Liver (tissue), 9 donors: ENCODE measurements around the gene SIL1. TPM values are rescaled to one million over a fixed set of nuclear protein-coding genes. Genes with fewer than 3 reads are reported as not detected.

ENCODE experiments used
- DNase-seq: peaks from one replicate; pipeline ENCODE4 v3.0.0-alpha.2; 2017; ENCODE audit warnings: low spot score
- H3K27ac ChIP-seq, 2 donors: one replicate each; pipeline ENCODE4 v1.7.0; 2013; ENCODE audit warnings: inconsistent platforms in 2 of 2, low read length in 2 of 2, control low read depth in 1 of 2, low read depth in 1 of 2, mild to moderate bottlenecking in 1 of 2
- H3K27me3 ChIP-seq, 4 donors: one replicate each; pipeline versions ENCODE4 v1.6.1 to v1.7.0; 2013; ENCODE audit warnings: low read length in 3 of 4, inconsistent platforms in 1 of 4, mild to moderate bottlenecking in 1 of 4, moderate library complexity in 1 of 4; ENCODE audit not compliant: control insufficient read depth in 4 of 4, insufficient read depth in 4 of 4
- H3K36me3 ChIP-seq, 4 donors: one replicate each; pipeline versions ENCODE4 v1.6.1 to v1.7.0; 2013; ENCODE audit warnings: low read length in 3 of 4, mild to moderate bottlenecking in 3 of 4, low read depth in 1 of 4, moderate library complexity in 1 of 4; ENCODE audit not compliant: control insufficient read depth in 4 of 4, insufficient read depth in 3 of 4
- H3K4me1 ChIP-seq, 4 donors: one replicate each; pipeline versions ENCODE4 v1.6.1 to v1.7.0; 2013; ENCODE audit warnings: low read length in 3 of 4, mild to moderate bottlenecking in 3 of 4, moderate library complexity in 1 of 4; ENCODE audit not compliant: control insufficient read depth in 4 of 4, insufficient read depth in 4 of 4
- H3K4me3 ChIP-seq, 3 donors: one replicate each; pipeline versions ENCODE4 v1.6.1 to v1.7.0; 2013; ENCODE audit warnings: low read length in 3 of 3, control low read depth in 1 of 3, low read depth in 1 of 3, mild to moderate bottlenecking in 1 of 3
- H3K9ac ChIP-seq, 2 donors: one replicate each; pipeline ENCODE4 v1.7.0; 2013; ENCODE audit warnings: low read length in 2 of 2, mild to moderate bottlenecking in 2 of 2, moderate library complexity in 2 of 2, control low read depth in 1 of 2, low read depth in 1 of 2
- H3K9me3 ChIP-seq, 4 donors: one replicate each; pipeline versions ENCODE4 v1.6.1 to v1.7.0; 2013; ENCODE audit warnings: low read length in 3 of 4; ENCODE audit not compliant: control insufficient read depth in 4 of 4
- EGR1 ChIP-seq, 2 donors: IDR thresholded peaks; 2 replicates each; pipeline ENCODE4 v1.6.1; 2016 to 2018; ENCODE audit warnings: antibody characterized with exemption in 2 of 2, low read depth in 2 of 2
- FOXA1 ChIP-seq: IDR thresholded peaks from 2 replicates; pipeline ENCODE4 v1.6.1; 2016; ENCODE audit warnings: antibody characterized with exemption
- FOXA2 ChIP-seq: IDR thresholded peaks from 2 replicates; pipeline ENCODE4 v1.6.1; 2016; ENCODE audit warnings: antibody characterized with exemption
- GABPA ChIP-seq, 2 donors: IDR thresholded peaks in 1 of 2; conservative IDR thresholded peaks in 1 of 2; 2 replicates each; pipeline ENCODE4 v1.6.1; 2016; ENCODE audit warnings: antibody characterized with exemption in 2 of 2, mild to moderate bottlenecking in 1 of 2, moderate library complexity in 1 of 2
- HNF4A ChIP-seq, 2 donors: conservative IDR thresholded peaks; 2 replicates each; pipeline ENCODE4 v1.6.1; 2016; ENCODE audit warnings: antibody characterized with exemption in 2 of 2, mild to moderate bottlenecking in 2 of 2
- HNF4G ChIP-seq: IDR thresholded peaks from 2 replicates; pipeline ENCODE4 v1.6.1; 2016; ENCODE audit warnings: antibody characterized with exemption
- JUND ChIP-seq, 2 donors: IDR thresholded peaks; 2 replicates each; pipeline ENCODE4 v1.6.1; 2016; ENCODE audit warnings: antibody characterized with exemption in 2 of 2
- NR2F2 ChIP-seq: IDR thresholded peaks from 2 replicates; pipeline ENCODE4 v1.6.1; 2016; ENCODE audit warnings: antibody characterized with exemption
- RAD21 ChIP-seq, 2 donors: IDR thresholded peaks; 2 replicates each; pipeline ENCODE4 v1.6.1; 2016; ENCODE audit warnings: antibody characterized with exemption in 2 of 2, mild to moderate bottlenecking in 2 of 2
- RXRA ChIP-seq, 2 donors: IDR thresholded peaks; 2 replicates each; pipeline ENCODE4 v1.6.1; 2017 to 2018; ENCODE audit warnings: antibody characterized with exemption in 2 of 2, mild to moderate bottlenecking in 1 of 2
- SP1 ChIP-seq: IDR thresholded peaks from 2 replicates; pipeline ENCODE4 v1.6.1; 2018; ENCODE audit warnings: antibody characterized with exemption, mild to moderate bottlenecking
- TAF1 ChIP-seq: conservative IDR thresholded peaks from 2 replicates; pipeline ENCODE4 v1.6.1; 2016; ENCODE audit warnings: antibody characterized with exemption, mild to moderate bottlenecking
- YY1 ChIP-seq: IDR thresholded peaks from 2 replicates; pipeline ENCODE4 v1.6.1; 2016; ENCODE audit warnings: antibody characterized with exemption, mild to moderate bottlenecking
- WGBS: extraction: QIAGEN DNeasy Blood & Tissue Kit; methylation state at CpG from one replicate; pipeline ENCODE4 v1.1.7; 2013; 5-methylcytosine and 5-hydroxymethylcytosine counted together
- polyA plus RNA-seq, 2 donors: library from polyadenylated mRNA; stranded (reverse) in 1 of 2; unstranded in 1 of 2; fragments of 200-250 nt in 1 of 2; fragments of >200 nt in 1 of 2; fragmentation: Nextera tagmentation in 1 of 2; extraction: Ambion mirVana in 1 of 2; gene quantifications; one replicate each; pipeline versions ENCODE4 v1.2.1 to v1.2.3, GENCODE V29; 2013 to 2015
- total RNA-seq, 2 donors: library from RNA; depleted of rRNA; stranded (reverse); fragments of >200 nt; gene quantifications; one replicate each; pipeline ENCODE4 v1.2.3, GENCODE V29; 2014
- TF ChIP-seq, protein P1 (sequence below): fragments of 150-350 bp; IDR thresholded peaks from 2 replicates; pipeline ENCODE4 v1.5.1; 2017; ENCODE audit warnings: improper control_type of control experiment, low read depth, low read length; ENCODE audit not compliant: missing input control
- TF ChIP-seq, protein P2 (sequence below): IDR thresholded peaks from 2 replicates; pipeline ENCODE4 v1.6.1; 2016; ENCODE audit warnings: antibody characterized with exemption
- TF ChIP-seq, protein P3 (sequence below): IDR thresholded peaks from 2 replicates; pipeline ENCODE4 v1.6.1; 2016; ENCODE audit warnings: antibody characterized with exemption
- TF ChIP-seq, protein P4 (sequence below): IDR thresholded peaks from 2 replicates; pipeline ENCODE4 v1.6.1; 2016; ENCODE audit warnings: antibody characterized with exemption
- TF ChIP-seq, protein P5 (sequence below): IDR thresholded peaks from 2 replicates; pipeline ENCODE4 v1.6.1; 2016; ENCODE audit warnings: antibody characterized with exemption, mild to moderate bottlenecking
- donor health status: healthy.
- donor health status: healthy.
- donor health status: healthy.
- donor health status: healthy.
- donor health status: healthy.

SIL1 gene
- total and polyA plus RNA-seq, 4 donors, result 38.1 to 95.1 (median 76.2) TPM

DNA sequence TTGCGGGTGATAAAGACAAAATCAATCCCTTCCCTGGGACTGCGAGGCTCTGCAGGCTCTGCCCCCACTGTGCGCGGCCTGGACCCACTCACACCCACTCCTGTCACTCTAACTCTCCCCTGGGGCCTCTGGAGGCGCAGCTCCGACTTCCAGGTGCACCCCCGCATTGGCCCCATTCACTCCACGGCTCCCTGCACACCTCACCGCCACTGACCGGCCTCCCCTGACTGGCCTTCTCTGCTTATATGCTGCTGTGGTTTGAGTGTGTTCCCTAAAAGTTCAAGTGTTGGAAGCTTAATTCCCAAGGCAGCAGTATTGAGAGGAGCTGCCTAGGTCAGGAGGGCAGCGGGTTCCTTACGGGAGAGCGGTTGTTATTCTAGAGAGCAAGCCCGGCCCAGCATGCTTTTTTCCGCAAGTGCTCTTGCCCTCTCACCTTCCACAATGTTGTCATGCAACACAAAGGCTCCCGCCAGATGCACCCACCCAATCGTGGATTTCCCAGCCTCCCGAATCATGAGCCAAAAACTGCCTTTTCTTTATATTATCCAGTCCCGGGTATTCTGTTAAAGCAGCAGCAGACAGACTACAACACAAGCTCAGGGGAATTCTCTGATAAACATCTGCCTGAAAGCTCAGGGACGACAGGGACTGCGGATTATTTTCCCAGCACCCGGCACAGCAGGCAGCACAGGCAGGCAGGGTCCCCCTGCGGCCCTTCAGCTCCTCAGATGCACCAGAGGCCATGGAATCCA, 249.5 kb downstream of the SIL1 start:
- Histone ChIP-seq H3K4me3 (no peak overlapping the region), H3K4me1 (peaks cover 0 to 8% (median under 1%) of the 10 kb centered on the region in 4 donors), H3K27ac (no peak overlapping the region), H3K9me3 (no peaks in the 10 kb centered on the region), H3K27me3 (no peaks in the 10 kb centered on the region), H3K9ac (no peak overlapping the region), H3K36me3 (peaks cover 0 to 16% (median 6%) of the 10 kb centered on the region in 4 donors)
- TF ChIP-seq, protein P1, sequence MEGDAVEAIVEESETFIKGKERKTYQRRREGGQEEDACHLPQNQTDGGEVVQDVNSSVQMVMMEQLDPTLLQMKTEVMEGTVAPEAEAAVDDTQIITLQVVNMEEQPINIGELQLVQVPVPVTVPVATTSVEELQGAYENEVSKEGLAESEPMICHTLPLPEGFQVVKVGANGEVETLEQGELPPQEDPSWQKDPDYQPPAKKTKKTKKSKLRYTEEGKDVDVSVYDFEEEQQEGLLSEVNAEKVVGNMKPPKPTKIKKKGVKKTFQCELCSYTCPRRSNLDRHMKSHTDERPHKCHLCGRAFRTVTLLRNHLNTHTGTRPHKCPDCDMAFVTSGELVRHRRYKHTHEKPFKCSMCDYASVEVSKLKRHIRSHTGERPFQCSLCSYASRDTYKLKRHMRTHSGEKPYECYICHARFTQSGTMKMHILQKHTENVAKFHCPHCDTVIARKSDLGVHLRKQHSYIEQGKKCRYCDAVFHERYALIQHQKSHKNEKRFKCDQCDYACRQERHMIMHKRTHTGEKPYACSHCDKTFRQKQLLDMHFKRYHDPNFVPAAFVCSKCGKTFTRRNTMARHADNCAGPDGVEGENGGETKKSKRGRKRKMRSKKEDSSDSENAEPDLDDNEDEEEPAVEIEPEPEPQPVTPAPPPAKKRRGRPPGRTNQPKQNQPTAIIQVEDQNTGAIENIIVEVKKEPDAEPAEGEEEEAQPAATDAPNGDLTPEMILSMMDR, result no peak
- TF ChIP-seq GABPA (IDR thresholded peaks at IDR 0.05 in 1 of 2, conservative IDR thresholded peaks at IDR 0.05 in 1 of 2) (no peak), RXRA (IDR thresholded peaks at IDR 0.05) (no peak), YY1 (no peak), HNF4A (conservative IDR thresholded peaks at IDR 0.05) (no peak), JUND (IDR thresholded peaks at IDR 0.05) (no peak), FOXA2 (no peak), EGR1 (IDR thresholded peaks at IDR 0.05; ENCODE audit: low read depth in 2 of 2) (no peak), SP1 (no peak)
- TF ChIP-seq, protein P2, sequence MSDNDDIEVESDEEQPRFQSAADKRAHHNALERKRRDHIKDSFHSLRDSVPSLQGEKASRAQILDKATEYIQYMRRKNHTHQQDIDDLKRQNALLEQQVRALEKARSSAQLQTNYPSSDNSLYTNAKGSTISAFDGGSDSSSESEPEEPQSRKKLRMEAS, result no peak
- TF ChIP-seq, protein P3, sequence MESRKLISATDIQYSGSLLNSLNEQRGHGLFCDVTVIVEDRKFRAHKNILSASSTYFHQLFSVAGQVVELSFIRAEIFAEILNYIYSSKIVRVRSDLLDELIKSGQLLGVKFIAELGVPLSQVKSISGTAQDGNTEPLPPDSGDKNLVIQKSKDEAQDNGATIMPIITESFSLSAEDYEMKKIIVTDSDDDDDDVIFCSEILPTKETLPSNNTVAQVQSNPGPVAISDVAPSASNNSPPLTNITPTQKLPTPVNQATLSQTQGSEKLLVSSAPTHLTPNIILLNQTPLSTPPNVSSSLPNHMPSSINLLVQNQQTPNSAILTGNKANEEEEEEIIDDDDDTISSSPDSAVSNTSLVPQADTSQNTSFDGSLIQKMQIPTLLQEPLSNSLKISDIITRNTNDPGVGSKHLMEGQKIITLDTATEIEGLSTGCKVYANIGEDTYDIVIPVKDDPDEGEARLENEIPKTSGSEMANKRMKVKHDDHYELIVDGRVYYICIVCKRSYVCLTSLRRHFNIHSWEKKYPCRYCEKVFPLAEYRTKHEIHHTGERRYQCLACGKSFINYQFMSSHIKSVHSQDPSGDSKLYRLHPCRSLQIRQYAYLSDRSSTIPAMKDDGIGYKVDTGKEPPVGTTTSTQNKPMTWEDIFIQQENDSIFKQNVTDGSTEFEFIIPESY, result no peak
- TF ChIP-seq, protein P4, sequence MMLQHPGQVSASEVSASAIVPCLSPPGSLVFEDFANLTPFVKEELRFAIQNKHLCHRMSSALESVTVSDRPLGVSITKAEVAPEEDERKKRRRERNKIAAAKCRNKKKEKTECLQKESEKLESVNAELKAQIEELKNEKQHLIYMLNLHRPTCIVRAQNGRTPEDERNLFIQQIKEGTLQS, result no peak
- WGBS, result 94% methylated on average over 23 of the region's 23 CpGs
- no peak for DNase-seq

DNA sequence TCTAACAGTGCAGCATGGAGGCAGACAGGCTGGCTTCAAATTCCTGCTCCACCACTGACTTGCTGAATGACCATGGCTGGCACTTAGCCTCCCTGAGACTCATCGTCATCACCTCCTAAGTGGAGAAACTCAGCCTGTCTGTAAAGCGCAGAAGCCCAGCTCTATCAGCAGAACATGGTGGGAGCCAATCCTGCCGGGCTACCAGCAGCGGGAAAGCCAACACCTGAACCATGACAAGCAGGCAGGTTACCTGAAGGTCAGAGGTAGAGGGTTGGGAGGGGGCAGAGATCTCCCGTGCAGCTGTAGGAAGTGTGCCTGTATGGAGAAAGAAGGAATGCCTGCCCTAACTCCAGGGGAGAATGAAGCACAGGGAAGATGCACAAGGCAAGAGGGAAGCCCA, 250.4 kb downstream of the SIL1 start:
- no peak for DNase-seq
- Histone ChIP-seq H3K27ac (no peak overlapping the region), H3K9ac (no peak overlapping the region), H3K9me3 (no peaks in the 10 kb centered on the region), H3K4me1 (peaks cover 0 to under 1% (median 0%) of the 10 kb centered on the region in 4 donors), H3K4me3 (no peak overlapping the region), H3K36me3 (peaks cover 0 to 16% (median 6%) of the 10 kb centered on the region in 4 donors), H3K27me3 (no peaks in the 10 kb centered on the region)
- 94% methylated on average over 5 of the region's 5 CpGs for WGBS
- TF ChIP-seq, protein P1, result no peak
- TF ChIP-seq GABPA (IDR thresholded peaks at IDR 0.05 in 1 of 2, conservative IDR thresholded peaks at IDR 0.05 in 1 of 2), result no peak
- no peak for TF ChIP-seq HNF4G
- TF ChIP-seq, protein P5, sequence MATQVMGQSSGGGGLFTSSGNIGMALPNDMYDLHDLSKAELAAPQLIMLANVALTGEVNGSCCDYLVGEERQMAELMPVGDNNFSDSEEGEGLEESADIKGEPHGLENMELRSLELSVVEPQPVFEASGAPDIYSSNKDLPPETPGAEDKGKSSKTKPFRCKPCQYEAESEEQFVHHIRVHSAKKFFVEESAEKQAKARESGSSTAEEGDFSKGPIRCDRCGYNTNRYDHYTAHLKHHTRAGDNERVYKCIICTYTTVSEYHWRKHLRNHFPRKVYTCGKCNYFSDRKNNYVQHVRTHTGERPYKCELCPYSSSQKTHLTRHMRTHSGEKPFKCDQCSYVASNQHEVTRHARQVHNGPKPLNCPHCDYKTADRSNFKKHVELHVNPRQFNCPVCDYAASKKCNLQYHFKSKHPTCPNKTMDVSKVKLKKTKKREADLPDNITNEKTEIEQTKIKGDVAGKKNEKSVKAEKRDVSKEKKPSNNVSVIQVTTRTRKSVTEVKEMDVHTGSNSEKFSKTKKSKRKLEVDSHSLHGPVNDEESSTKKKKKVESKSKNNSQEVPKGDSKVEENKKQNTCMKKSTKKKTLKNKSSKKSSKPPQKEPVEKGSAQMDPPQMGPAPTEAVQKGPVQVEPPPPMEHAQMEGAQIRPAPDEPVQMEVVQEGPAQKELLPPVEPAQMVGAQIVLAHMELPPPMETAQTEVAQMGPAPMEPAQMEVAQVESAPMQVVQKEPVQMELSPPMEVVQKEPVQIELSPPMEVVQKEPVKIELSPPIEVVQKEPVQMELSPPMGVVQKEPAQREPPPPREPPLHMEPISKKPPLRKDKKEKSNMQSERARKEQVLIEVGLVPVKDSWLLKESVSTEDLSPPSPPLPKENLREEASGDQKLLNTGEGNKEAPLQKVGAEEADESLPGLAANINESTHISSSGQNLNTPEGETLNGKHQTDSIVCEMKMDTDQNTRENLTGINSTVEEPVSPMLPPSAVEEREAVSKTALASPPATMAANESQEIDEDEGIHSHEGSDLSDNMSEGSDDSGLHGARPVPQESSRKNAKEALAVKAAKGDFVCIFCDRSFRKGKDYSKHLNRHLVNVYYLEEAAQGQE, result no peak
- TF ChIP-seq, protein P3, result no peak
- TF ChIP-seq, protein P2, result no peak
- TF ChIP-seq RXRA (IDR thresholded peaks at IDR 0.05), result no peak
- no peak for TF ChIP-seq JUND (IDR thresholded peaks at IDR 0.05)
- TF ChIP-seq FOXA1, result no peak
- no peak for TF ChIP-seq NR2F2
- TF ChIP-seq HNF4A (conservative IDR thresholded peaks at IDR 0.05), result no peak
- no peak for TF ChIP-seq TAF1
- TF ChIP-seq RAD21 (IDR thresholded peaks at IDR 0.05), result no peak
- TF ChIP-seq EGR1 (IDR thresholded peaks at IDR 0.05; ENCODE audit: low read depth in 2 of 2), result no peak
